H54 (cell line): Measurements from ENCODE around the gene SOAT2.
"Not testable (repeated sequence)": the region's sequence is repeated elsewhere in the genome, so short reads cannot be mapped to it uniquely, and the experiment has no call there.

Experiments
- DNase-seq: peaks from one replicate; pipeline ENCODE4 v3.0.0; 2011; ENCODE audit warnings: low spot score, mixed read lengths; ENCODE audit not compliant: insufficient read length
- FAIRE-seq: peaks from 3 replicates; lab custom pipeline; 2011; peaks lifted over from hg19 to GRCh38; lab: Jason Lieb, UNC
- POLR2A ChIP-seq: IDR thresholded peaks from 2 replicates; pipeline ENCODE4 v1.6.1; 2011; ENCODE audit warnings: low read depth, mild to moderate bottlenecking, low read length

SOAT2 gene

DNA sequence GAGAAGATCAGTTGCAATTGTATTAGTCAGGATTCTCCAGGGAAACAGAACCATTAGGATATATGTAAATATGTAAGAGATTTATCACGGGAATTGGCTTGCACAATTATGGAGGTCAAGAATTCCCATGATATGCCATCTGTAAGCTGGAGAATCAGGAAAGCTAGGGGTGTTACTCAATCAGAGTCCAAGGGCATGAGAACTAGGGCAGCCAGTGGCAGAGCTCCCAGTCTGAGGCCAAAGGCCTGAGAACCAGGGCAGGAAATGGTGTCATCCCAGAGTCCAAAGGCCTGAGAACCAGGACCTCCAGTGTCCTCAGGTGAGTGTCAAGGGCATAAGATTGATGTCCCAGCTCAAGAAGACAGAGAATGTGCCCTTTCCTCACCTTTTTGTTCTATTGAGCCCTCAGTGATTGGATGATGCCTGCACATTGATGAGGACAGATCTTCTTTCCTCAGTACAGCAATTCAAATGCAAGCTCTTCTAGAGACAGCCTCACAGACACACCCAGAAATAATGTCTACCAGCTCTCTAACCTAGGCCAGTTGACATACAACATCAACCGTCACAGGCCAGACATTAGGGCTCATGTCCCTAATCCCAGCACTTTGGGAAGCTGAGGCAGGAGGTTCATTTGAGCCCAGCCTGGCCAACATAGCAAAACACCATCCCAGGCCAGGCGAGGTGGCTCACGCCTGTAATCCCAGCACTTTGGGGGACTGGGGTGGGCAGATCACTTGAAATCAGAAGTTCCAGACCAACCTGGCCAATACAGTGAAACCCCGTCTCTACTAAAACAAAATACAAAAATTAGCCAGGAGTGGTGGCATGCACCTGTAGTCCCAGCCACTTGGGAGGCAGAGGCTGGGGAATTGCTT, 42.3 kb downstream of the SOAT2 start:
- no peak for DNase-seq
- no peak for FAIRE-seq
- TF ChIP-seq POLR2A, result no peak

DNA sequence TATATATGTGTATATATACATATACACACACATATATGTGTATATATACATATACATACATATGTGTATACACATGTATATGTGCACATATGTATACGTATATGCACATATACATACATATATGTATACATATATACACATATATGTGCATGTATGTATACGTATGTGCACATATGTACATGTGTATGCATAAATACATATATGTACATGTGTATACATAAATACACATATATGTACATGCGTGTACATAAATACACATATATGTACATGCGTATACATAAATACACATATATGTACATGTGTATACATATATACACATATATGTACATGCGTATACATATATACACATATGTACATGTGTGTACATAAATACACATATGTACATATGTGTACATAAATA, 43.9 kb downstream of the SOAT2 start:
- no peak for TF ChIP-seq POLR2A
- FAIRE-seq, result no peak

DNA sequence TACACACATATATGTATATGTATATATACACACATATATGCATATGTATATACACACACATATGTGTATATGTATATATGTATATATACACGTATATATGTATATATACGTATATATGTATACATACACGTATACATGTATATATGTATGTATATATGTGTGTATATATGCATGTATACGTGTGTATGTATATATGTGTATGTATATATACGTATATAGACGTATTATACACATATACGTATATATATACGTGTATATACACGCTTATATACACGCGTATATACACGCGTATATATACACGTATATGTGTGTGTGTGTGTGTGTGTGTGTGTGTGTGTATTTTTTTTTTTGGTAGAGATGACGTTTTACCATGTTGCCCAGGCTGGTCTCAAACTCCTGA, 44.4 kb downstream of the SOAT2 start:
- no peak for FAIRE-seq
- no peak for DNase-seq
- no peak for TF ChIP-seq POLR2A

More for the DNA sequence above, 43.9 kb downstream of the SOAT2 start:
- no peak for DNase-seq

DNA sequence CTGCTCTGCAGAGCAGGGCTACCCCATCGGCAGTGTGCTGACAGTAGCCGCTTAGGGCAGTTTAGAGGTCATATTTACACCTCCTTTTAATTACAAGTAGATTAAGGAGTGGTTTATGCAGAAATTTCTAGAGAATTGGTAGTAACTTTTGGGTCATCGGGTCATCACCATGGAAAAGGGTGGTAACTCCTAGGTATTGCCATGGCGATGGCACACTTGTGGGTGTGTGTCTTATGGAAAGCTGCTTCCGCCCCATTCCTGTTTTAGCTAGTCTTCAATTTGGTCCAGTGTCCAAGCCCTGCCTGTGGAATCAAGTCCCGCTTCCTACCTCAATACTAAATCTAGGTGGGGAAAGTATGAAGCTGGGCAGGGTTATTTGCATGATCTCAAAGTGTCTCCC, 47.8 kb downstream of the SOAT2 start:
- DNase-seq, result no peak
- FAIRE-seq, result no peak
- no peak for TF ChIP-seq POLR2A

DNA sequence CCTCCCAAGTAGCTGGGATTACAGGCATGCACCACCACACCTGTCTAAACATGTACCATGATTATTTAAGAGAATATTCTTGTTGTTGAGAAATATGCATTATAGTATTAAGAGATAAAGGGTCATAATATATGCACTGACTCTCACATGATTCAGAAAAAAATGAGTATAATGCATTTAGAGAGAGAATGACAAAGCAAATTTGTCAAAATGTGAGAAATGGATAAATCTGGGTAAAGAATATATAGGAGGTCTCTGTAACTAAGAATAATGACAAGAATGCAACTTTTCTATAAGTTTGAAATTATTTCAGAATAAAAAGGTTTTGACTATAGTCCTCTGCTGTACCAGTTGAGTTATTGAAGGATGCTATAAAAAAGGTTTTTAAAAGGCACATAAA, 49.1 kb downstream of the SOAT2 start:
- FAIRE-seq (no peak), DNase-seq (no peak)
- TF ChIP-seq POLR2A, result no peak

GRCh38 chr12:53159195-53159839, 56.0 kb downstream of the SOAT2 start:
- DNase-seq (peak; percentile 82), FAIRE-seq (peak; percentile 30)
- no peak for TF ChIP-seq POLR2A

DNA sequence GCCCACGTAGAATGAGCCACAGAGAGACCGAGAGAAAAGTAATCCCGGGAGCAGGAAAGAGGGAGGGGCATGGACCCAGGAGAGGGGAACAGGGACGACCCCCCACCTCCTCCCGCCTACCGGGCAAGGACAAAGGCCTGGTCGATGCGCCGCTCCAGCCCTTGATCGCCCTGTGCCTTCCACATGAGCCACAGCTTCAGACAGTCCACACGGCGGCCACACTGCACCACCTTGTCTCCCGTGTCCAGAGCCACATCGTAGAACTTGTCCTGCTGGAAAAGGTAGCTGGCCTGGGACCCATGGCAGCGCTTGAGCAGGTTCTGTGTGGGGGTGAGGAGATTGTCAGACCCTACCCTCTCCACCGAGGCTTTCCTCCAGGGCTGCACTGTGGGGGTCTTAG, 56.7 kb downstream of the SOAT2 start:
- TF ChIP-seq POLR2A, result no peak
- no peak for DNase-seq
- FAIRE-seq, result no peak

DNA sequence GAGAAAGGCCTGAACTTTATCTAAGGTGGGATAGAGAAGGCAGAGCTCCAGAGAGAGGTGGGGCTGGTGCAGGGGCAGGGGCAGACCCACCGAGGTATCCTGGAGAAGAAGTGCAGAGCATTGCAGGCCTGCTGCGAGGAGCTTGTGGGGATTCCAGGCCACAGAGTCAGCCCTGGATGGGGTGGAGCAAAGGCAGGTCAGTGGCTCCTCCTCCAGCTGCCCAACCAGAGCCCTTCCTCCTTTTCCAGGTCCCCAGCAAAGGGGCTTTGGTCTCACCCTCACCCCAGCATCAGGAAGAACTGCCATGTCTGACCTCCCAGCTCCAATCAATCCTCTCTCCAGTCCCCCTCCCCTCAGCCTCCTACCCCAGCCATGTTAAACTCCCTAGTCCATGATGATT, 57.4 kb downstream of the SOAT2 start:
- TF ChIP-seq POLR2A, result no peak
- DNase-seq (no peak), FAIRE-seq (no peak)

- DNase-seq (no peak), FAIRE-seq (no peak)
- no peak for TF ChIP-seq POLR2A
These were observed 58.0 kb downstream of the SOAT2 start for GRCh38 chr12:53161119-53161911.

DNA sequence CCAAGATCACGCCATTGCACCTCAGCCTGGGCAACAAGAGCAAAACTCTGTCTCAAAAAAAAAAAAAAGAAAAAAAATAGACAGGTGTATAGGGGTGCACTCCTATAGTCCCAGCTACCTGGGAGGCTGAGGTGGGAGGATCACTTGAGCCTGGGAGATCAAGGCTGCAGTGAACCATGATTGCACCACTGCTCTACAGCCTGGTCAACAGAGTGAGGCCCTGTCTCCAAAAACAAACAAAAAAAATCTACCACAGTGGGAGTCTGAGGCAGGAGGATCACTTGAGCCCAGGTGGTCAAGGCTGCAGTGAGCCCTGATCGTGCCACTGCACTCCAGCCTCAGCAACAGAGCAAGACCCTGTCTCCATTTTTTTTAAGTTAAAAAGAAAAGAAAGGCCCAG, 59.7 kb downstream of the SOAT2 start:
- not testable (repeated sequence) for DNase-seq, FAIRE-seq

- DNase-seq (no peak), FAIRE-seq (no peak)
- no peak for TF ChIP-seq POLR2A
These were observed 63.6 kb downstream of the SOAT2 start for GRCh38 chr12:53166837-53167236.

DNA sequence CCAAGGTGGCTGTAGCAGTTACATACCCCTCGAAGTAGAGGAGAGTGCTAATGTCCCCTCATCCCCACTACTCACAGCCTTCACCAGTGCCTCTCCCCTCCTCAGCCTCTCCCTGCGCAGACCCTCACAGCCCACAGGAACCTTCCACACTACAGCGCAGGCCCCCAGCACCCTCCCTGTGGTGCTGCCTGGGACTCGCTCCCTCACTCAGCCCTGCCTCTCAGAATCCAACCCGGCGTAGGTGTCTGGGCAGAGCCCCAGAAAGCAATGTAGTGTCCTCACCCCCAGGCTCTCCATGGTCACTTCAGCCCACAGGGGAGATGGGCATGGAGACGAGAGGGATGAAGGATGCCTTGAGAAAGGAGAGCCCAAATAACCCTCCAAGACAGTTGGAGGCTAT, 66.4 kb downstream of the SOAT2 start:
- DNase-seq (no peak), FAIRE-seq (no peak)
- no peak for TF ChIP-seq POLR2A

DNA sequence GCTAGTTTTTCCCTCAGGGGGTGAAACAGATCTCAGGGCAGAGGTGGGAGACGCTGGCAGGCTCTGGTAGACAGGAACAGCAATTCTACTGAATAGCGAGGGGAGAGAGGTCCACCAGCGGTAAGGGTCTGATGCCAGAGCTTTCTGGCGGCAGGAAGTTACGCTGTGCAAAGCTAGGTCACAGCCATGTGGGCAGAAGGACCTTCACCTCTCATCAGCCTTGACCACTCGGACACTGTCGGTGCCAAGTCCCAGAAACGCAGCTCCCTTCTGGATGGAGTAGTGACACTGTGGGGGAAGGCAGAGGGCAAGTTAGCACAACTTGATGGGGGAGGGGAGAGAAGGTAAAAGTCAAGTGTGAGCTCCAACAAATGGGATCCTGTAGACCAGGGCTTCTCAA, 66.9 kb downstream of the SOAT2 start:
- DNase-seq (no peak), FAIRE-seq (no peak)
- TF ChIP-seq POLR2A, result no peak

DNA sequence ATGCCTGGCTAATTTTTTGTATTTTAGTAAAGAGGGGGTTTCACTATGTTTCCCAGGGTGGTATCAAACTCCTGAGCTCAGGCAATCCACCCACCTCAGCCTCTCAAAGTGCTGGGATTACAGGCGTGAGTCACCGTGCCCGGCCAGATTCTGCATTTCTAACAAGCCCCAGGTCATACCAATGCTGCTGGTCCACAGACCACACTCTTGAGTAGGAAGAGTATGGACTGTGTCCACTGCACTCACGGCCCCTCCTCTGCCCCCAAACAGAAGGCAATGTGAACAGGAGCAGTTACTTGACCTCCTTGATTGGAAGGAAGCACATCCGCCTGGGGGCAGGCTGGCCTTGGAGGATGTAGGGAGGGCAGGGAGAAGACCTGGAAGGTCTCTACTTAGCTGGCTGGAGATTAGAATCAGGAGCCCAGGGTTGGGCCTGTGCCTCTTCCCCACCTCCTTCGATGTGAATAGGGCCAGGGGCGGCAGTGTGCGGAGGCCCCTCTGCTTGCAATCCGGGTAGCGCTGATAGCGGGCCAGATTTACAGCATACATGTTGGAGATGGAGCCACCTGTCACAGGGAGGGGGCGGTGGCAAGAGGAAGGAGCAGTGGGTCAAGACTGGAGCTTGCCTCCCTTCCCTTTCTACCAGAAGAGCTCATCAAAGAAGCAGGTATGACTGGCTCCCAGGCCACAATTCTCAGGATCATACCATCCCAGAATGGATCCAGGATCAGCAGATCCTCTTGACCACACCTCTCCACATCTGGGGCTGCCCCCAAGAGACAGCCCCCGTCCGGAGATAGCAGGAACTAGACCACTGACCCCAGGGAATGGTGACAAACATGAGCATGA, 67.8 kb downstream of the SOAT2 start:
- no peak for TF ChIP-seq POLR2A
- FAIRE-seq (no peak), DNase-seq (no peak)
